ENCODE data around the gene LRRTM4.
"Not testable (repeated sequence)": the region's sequence is repeated elsewhere in the genome, so short reads cannot be mapped to it uniquely, and the experiment has no call there.

LRRTM4 gene

GRCh38 chr2:77086051-77086450 lies 436.1 kb downstream of the LRRTM4 start:
- no peak for DNase-seq (ENCODE audit: low read depth in 3 of 3)

GRCh38 chr2:77085561-77085960 lies 436.6 kb downstream of the LRRTM4 start:
- DNase-seq (ENCODE audit: low read depth in 3 of 3): no peak

GRCh38 chr2:77081597-77081996 lies 440.6 kb downstream of the LRRTM4 start:
- DNase-seq (ENCODE audit: low read depth in 3 of 3): no peak

- DNase-seq (ENCODE audit: low read depth in 3 of 3): no peak
Observed at GRCh38 chr2:77064324-77064723, 457.9 kb downstream of the LRRTM4 start.

GRCh38 chr2:77054938-77055337 lies 467.2 kb downstream of the LRRTM4 start:
- DNase-seq (ENCODE audit: low read depth in 3 of 3): no peak

GRCh38 chr2:77046339-77046738 lies 475.8 kb downstream of the LRRTM4 start:
- no peak for DNase-seq (ENCODE audit: low read depth in 3 of 3)

GRCh38 chr2:77045456-77045855 lies 476.7 kb downstream of the LRRTM4 start:
- DNase-seq (ENCODE audit: low read depth in 3 of 3): not testable (repeated sequence)

- no peak for DNase-seq (ENCODE audit: low read depth in 3 of 3)
Observed at GRCh38 chr2:77034445-77034844, 487.7 kb downstream of the LRRTM4 start.

GRCh38 chr2:77029237-77029636 lies 492.9 kb downstream of the LRRTM4 start:
- DNase-seq (ENCODE audit: low read depth in 3 of 3): not testable (repeated sequence)

- no peak for DNase-seq (ENCODE audit: low read depth in 3 of 3)
Observed at GRCh38 chr2:77028032-77028600, 494.1 kb downstream of the LRRTM4 start.

GRCh38 chr2:77025714-77026113 lies 496.5 kb downstream of the LRRTM4 start:
- DNase-seq (ENCODE audit: low read depth in 3 of 3): no peak

- DNase-seq (ENCODE audit: low read depth in 3 of 3): no peak
Observed at GRCh38 chr2:77021161-77021560, 501.0 kb downstream of the LRRTM4 start.

GRCh38 chr2:77018219-77018618 lies 504.0 kb downstream of the LRRTM4 start:
- no peak for DNase-seq (ENCODE audit: low read depth in 3 of 3)

- no peak for DNase-seq (ENCODE audit: low read depth in 3 of 3)
Observed at GRCh38 chr2:77017355-77017745, 504.8 kb downstream of the LRRTM4 start.

GRCh38 chr2:77016443-77017354 lies 505.5 kb downstream of the LRRTM4 start:
- no peak for DNase-seq (ENCODE audit: low read depth in 3 of 3)

- no peak for DNase-seq (ENCODE audit: low read depth in 3 of 3)
Observed at GRCh38 chr2:77013953-77014352, 508.2 kb downstream of the LRRTM4 start.

- no peak for DNase-seq (ENCODE audit: low read depth in 3 of 3)
Observed at GRCh38 chr2:77013457-77013856, 508.7 kb downstream of the LRRTM4 start.

GRCh38 chr2:77009307-77009706 lies 512.9 kb downstream of the LRRTM4 start:
- no peak for DNase-seq (ENCODE audit: low read depth in 3 of 3)

- DNase-seq (ENCODE audit: low read depth in 3 of 3): no peak
Observed at GRCh38 chr2:77008853-77009252, 513.3 kb downstream of the LRRTM4 start.

GRCh38 chr2:77007686-77008085 lies 514.5 kb downstream of the LRRTM4 start:
- no peak for DNase-seq (ENCODE audit: low read depth in 3 of 3)

GRCh38 chr2:77005522-77005921 lies 516.7 kb downstream of the LRRTM4 start:
- no peak for DNase-seq (ENCODE audit: low read depth in 3 of 3)

GRCh38 chr2:77001895-77002294 lies 520.3 kb downstream of the LRRTM4 start:
- no peak for DNase-seq (ENCODE audit: low read depth in 3 of 3)

GRCh38 chr2:76998704-76999103 lies 523.5 kb downstream of the LRRTM4 start:
- DNase-seq (ENCODE audit: low read depth in 3 of 3): no peak

All from stimulated activated CD4-positive, alpha-beta T cell treated with anti-CD3 and anti-CD28 coated beads, TNF-alpha, amount 100 ng/mL, for 48 hours (primary cell).